ENCODE results near the gene SOX1.

DNA sequence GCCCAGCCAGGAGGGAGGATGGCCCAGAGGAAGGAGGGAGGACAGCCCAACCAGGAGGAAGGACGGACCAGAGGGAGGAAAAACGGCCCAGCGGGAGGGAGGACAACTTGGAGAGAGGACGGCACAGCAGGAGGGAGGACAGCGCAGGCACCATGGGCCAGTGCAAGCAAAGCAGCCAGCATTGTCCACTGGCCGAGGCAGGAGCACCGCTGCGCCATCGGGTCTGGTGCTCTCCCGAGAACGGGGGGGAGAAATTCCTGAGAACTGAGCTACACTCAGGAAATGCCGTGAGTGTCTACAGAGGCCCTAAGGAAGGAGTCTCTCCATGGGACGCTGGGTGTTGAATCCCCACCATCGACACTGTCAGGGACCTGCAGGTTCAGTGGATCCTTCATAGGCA is 38.5 kb upstream of the SOX1 start:
- TF ChIP-seq ZNF274 (IDR thresholded peaks at IDR 0.05; ENCODE audit: low read depth, low read length) (no peak), SUZ12 (IDR thresholded peaks at IDR 0.05; ENCODE audit: extremely low read depth, insufficient read depth, insufficient read length) (no peak)

Measured in NT2/D1 (cell line).